WI38 (cell line): ENCODE measurements around the gene CHST5.

Experiments
- H3K4me3 ChIP-seq: 2 replicates; pipeline ENCODE4 v1.5.1; 2011; ENCODE audit warnings: low read depth, mild to moderate bottlenecking, control low read depth, low read length
- CTCF ChIP-seq: IDR thresholded peaks from 2 replicates; pipeline ENCODE4 v1.5.1; 2012; ENCODE audit warnings: low read depth, mild to moderate bottlenecking, control low read depth, low read length

CHST5 gene

GRCh38 chr16:75534560-75535205 lies 1.2 kb downstream of the CHST5 start:
- TF ChIP-seq CTCF: no peak
- H3K4me3 ChIP-seq: no peak overlapping the region

DNA sequence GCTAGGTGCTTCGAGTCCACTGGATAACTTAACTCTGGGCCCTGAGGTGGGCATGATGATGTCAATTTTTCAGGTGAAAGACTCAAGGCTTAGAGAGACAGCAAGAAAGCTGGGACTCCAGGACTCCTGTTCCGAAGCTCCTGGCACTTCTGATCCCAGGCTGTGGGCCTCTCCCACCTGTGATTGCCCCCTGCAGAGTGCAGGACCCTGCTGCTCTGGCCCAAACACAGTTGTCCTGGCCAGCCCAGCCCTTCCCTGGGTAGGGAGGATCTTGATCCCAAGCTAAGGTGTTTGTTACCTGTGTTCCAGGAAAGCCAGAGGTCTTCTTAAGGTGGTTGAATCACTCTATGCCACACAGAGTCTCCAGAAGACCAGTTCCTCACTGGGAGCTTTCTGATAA lies 3.1 kb downstream of the CHST5 start:
- no peak for TF ChIP-seq CTCF

DNA sequence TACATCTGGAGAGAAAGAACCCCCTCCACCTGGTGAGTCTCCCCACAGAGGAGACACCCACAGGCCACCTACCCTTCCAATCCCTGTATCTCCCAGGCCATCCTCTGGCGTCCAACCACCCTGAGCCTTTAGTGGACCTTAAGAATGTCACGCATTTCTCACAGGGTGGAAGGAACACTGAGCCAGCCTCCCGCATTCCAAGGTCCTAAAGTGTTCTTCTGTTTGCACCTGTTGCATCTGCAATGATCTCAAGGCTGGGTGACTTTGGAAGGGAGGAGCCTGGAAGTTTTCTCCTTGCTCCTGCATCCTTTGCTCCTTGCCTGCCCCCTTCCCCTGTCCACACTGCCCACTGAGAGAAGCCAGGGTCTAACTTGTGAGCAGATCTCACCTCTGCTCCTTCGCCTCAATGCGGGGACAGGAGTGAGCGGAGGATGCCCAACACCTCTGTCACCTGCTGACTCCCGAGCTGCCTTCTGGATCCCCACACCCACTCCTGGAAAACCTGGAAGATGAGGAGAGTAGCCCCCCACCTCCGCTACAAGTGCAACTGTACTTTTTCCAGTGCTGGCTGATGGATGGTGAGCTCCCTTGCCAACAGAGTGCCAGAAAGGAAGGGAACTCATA lies 3.7 kb downstream of the CHST5 start:
- no peak for TF ChIP-seq CTCF
- H3K4me3 ChIP-seq: no peak overlapping the region

More for the DNA sequence above, 3.1 kb downstream of the CHST5 start:
- no peak overlapping the region for H3K4me3 ChIP-seq

DNA sequence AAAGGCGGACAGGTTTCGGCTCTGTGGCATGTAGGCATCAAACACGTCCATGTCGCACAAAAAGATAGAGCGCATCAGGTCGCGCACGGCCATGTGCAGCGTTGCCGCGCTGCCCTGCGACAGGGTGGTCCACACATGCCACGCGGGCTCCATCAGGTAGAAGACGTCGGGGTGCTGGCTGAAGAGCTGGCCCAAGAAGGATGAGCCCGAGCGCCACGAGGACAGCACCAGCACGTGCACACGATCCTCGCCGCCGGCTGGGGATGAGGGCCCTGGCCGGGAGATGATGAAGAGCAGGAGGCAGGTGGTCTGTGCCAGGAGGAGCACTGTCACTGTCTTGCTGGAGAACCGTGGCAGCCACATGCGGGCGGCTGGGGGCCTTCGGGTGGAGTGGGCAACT lies 5.9 kb downstream of the CHST5 start:
- TF ChIP-seq CTCF: no peak
- no peak overlapping the region for H3K4me3 ChIP-seq

- TF ChIP-seq CTCF: no peak
- H3K4me3 ChIP-seq: no peak overlapping the region
These were observed 6.6 kb downstream of the CHST5 start for GRCh38 chr16:75529056-75529905.

GRCh38 chr16:75527825-75528299 lies 8.0 kb downstream of the CHST5 start:
- TF ChIP-seq CTCF: no peak
- no peak overlapping the region for H3K4me3 ChIP-seq
